GM18520 (cell line): ENCODE results near the gene OSTM1.

ENCODE experiments used
- ATAC-seq: cut with Tn5 transposase; IDR thresholded peaks from one replicate; pipeline ENCODE4 v1.9.1; 2021; ENCODE audit not compliant: unreplicated experiment

OSTM1 gene

GRCh38 chr6:108105571-108105970 lies 31.0 kb upstream of the OSTM1 start:
- ATAC-seq, result no peak

- no peak for ATAC-seq
Measured at GRCh38 chr6:108102965-108103364, 28.4 kb upstream of the OSTM1 start.

GRCh38 chr6:108100003-108100402 lies 25.5 kb upstream of the OSTM1 start:
- no peak for ATAC-seq

- ATAC-seq, result no peak
Measured at GRCh38 chr6:108097882-108098281, 23.3 kb upstream of the OSTM1 start.

- ATAC-seq, result no peak
Measured at GRCh38 chr6:108093781-108094300, 19.3 kb upstream of the OSTM1 start.

- ATAC-seq, result no peak
Measured at GRCh38 chr6:108091288-108091687, 16.7 kb upstream of the OSTM1 start.

- ATAC-seq, result no peak
Measured at GRCh38 chr6:108083349-108083748, 8.8 kb upstream of the OSTM1 start.

- ATAC-seq, result no peak
Measured at GRCh38 chr6:108082539-108082938, 8.0 kb upstream of the OSTM1 start.

GRCh38 chr6:108080010-108080780 lies 5.7 kb upstream of the OSTM1 start:
- ATAC-seq, result no peak

GRCh38 chr6:108078191-108078590 lies 3.6 kb upstream of the OSTM1 start:
- no peak for ATAC-seq

- peak; percentile 6 for ATAC-seq
Measured at GRCh38 chr6:108074057-108074358, 533 bp downstream of the OSTM1 start.

- no peak for ATAC-seq
Measured at GRCh38 chr6:108071736-108072276, 2.7 kb downstream of the OSTM1 start.

GRCh38 chr6:108068618-108069017 lies 5.9 kb downstream of the OSTM1 start:
- ATAC-seq, result peak; percentile 60

- ATAC-seq, result no peak
Measured at GRCh38 chr6:108068182-108068581, 6.4 kb downstream of the OSTM1 start.

GRCh38 chr6:108052706-108053105 lies 21.8 kb downstream of the OSTM1 start:
- ATAC-seq, result no peak

- no peak for ATAC-seq
Measured at GRCh38 chr6:108051481-108051880, 23.1 kb downstream of the OSTM1 start.

- no peak for ATAC-seq
Measured at GRCh38 chr6:108039681-108040080, 34.9 kb downstream of the OSTM1 start.

GRCh38 chr6:108036884-108037283 lies 37.7 kb downstream of the OSTM1 start:
- ATAC-seq, result no peak

GRCh38 chr6:108031968-108032367 lies 42.6 kb downstream of the OSTM1 start:
- no peak for ATAC-seq

- ATAC-seq, result no peak
Measured at GRCh38 chr6:108030211-108030610, 44.3 kb downstream of the OSTM1 start.

GRCh38 chr6:108029226-108029921 lies 45.2 kb downstream of the OSTM1 start:
- ATAC-seq, result no peak

- ATAC-seq, result no peak
Measured at GRCh38 chr6:108027594-108027993, 46.9 kb downstream of the OSTM1 start.
